Activated naive CD4-positive, alpha-beta T cell treated with Interleukin-2 at 50 U/mL for 16 hours (primary cell): ENCODE results near the gene NPPA.
"Not testable (repeated sequence)": the region's sequence is repeated elsewhere in the genome, so short reads cannot be mapped to it uniquely, and the experiment has no call there.

ENCODE experiments used
- DNase-seq: peaks from one replicate; pipeline ENCODE4 v3.0.0-alpha.2; 2020

The NPPA gene

GRCh38 chr1:11805422-11806306 is 41.9 kb downstream of the NPPA start, which contains the start of the genes CLCN6 and MTHFR:
CLCN6 (plus strand) TSS chr1:11806191; CDS start chr1:11806263, 72 bp downstream.
MTHFR (minus strand) TSS chr1:11805964; CDS start chr1:11803116, 2,848 bp downstream.
- DNase-seq = peak; percentile 99

- peak; percentile 29 for DNase-seq
These were observed 42.7 kb downstream of the NPPA start for GRCh38 chr1:11804666-11805421.

- not testable (repeated sequence) for DNase-seq
These were observed 43.5 kb downstream of the NPPA start for GRCh38 chr1:11803924-11804665.

- DNase-seq = peak; percentile 68
These were observed 44.4 kb downstream of the NPPA start for GRCh38 chr1:11802973-11803885.

GRCh38 chr1:11802616-11802972 is 45.0 kb downstream of the NPPA start:
- DNase-seq = no peak

GRCh38 chr1:11800756-11801433 is 46.7 kb downstream of the NPPA start:
- no peak for DNase-seq

GRCh38 chr1:11800391-11800755 is 47.2 kb downstream of the NPPA start:
- DNase-seq = no peak

GRCh38 chr1:11799896-11800295 is 47.7 kb downstream of the NPPA start:
- no peak for DNase-seq

GRCh38 chr1:11799099-11799498 is 48.5 kb downstream of the NPPA start:
- no peak for DNase-seq

- no peak for DNase-seq
These were observed 49.9 kb downstream of the NPPA start for GRCh38 chr1:11797525-11798216.

GRCh38 chr1:11796036-11796828 is 51.4 kb downstream of the NPPA start:
- DNase-seq = no peak
